PFSK-1 (cell line): ENCODE measurements around the gene TELO2.

Experiments
- FOXP2 ChIP-seq: optimal IDR thresholded peaks from 2 replicates; pipeline ENCODE3; 2011; ENCODE audit warnings: borderline replicate concordance, control low read depth, inconsistent platforms; ENCODE audit not compliant: insufficient read depth; ENCODE audit errors: extremely low read length, extremely low read depth
- POLR2AphosphoS5 ChIP-seq: IDR thresholded peaks from 2 replicates; pipeline ENCODE4 v1.6.1; 2012; ENCODE audit warnings: low read depth, mild to moderate bottlenecking, control low read depth, low read length, moderate library complexity
- REST ChIP-seq, 2 experiments: IDR thresholded peaks; 2 replicates each; pipeline versions ENCODE4 v1.6.1 to v1.8.0; 2011 to 2012; ENCODE audit warnings: low read depth in 2 of 2, low read length in 2 of 2, control low read depth in 1 of 2, inconsistent platforms in 1 of 2, mild to moderate bottlenecking in 1 of 2, moderate library complexity in 1 of 2; ENCODE audit not compliant: insufficient read depth in 1 of 2
- SIN3A ChIP-seq: IDR thresholded peaks from 2 replicates; pipeline ENCODE4 v1.6.1; 2012; ENCODE audit warnings: mild to moderate bottlenecking, low read length, moderate library complexity, borderline replicate concordance; ENCODE audit not compliant: insufficient read depth
- TAF1 ChIP-seq: IDR thresholded peaks from 2 replicates; pipeline ENCODE4 v1.6.1; 2012; ENCODE audit warnings: low read length, control low read depth, borderline replicate concordance; ENCODE audit not compliant: insufficient read depth

TELO2 gene

GRCh38 chr16:1541293-1542165, 48.4 kb downstream of the TELO2 start:
- TF ChIP-seq FOXP2: no peak
- TF ChIP-seq POLR2AphosphoS5: no peak
- no peak for TF ChIP-seq SIN3A
- TF ChIP-seq TAF1: no peak
- no peak for TF ChIP-seq REST (IDR thresholded peaks at IDR 0.05; ENCODE audit: insufficient read depth in 1 of 2, low read depth in 2 of 2, low read length in 2 of 2)

DNA sequence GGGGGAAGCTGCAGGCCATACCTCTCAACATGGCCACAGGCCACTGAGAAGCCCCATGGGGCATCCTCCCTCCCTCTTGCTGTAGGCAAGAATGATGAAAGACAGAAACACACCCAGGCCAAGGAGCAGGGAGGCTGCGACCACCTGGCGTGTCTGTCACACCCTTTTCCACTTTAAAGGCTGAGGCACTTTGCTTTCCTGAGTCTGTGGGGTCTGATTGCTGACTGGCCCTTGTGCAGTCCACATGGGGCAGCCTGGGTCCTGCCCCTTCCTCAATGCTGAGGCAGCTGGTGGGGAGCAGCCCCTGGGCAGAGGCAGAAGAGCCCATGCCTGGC, 49.0 kb downstream of the TELO2 start:
- TF ChIP-seq TAF1: no peak
- no peak for TF ChIP-seq REST (IDR thresholded peaks at IDR 0.05; ENCODE audit: insufficient read depth in 1 of 2, low read depth in 2 of 2, low read length in 2 of 2)
- TF ChIP-seq FOXP2: no peak
- no peak for TF ChIP-seq SIN3A
- no peak for TF ChIP-seq POLR2AphosphoS5

DNA sequence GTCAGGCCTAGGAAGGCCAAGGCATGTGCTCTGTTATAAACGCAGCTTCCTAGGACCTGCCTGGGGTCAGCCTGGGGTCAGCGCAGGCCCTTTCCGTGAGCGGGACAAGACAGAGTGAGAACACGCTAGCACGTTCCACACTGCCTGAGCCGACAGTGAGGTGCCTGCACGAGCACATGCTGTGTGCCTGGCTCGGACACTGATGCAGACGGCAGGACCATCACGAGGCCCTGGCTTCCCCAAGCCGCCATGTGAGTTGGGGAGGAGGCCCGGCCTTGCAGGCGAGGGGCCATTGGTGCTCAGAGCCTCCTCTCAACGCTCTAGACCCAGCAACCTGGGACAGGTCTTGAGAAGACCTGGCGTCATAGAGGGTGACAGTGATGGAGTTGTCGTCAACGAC, 49.4 kb downstream of the TELO2 start:
- TF ChIP-seq FOXP2 (no peak), REST (IDR thresholded peaks at IDR 0.05; ENCODE audit: insufficient read depth in 1 of 2, low read depth in 2 of 2, low read length in 2 of 2) (no peak), POLR2AphosphoS5 (no peak), SIN3A (no peak), TAF1 (no peak)

DNA sequence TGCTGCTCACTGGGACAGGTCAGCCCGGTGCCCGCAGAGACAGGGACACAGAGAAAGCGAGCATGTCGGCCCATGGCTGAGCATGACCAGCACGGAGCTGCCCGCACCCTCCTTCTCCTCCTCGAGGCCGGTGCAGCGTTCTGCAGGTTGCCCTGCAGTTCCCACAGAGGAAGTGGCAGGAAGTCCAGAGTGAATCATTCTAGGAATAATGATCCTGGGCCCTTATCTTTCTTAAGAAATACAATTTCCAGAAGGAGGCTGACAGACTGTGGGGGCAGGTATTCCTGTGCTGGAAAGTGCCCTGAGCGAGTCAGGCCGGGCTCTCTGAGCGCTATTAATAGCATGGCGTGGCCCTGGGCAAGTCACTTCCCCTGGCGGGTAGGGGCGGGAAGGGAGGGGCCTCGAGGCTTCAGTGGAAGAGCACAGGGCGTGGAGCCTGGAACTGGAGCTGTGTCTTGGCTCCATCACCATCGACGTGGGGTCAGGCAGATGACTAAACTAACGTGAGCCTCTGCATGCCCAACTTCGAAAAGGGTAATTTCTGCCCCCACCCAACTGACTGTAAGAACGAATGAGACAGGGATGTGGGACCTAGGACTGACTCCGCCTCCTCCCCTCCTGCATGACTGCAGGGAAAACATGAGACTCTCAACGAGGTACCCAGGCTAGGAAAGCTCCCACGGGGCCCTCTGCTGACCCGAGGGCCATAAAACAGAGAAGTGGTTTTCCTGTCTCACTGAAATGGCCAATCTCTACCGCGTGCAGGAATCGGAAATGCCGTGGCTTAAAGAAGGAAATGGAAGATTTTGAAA, 50.1 kb downstream of the TELO2 start:
- TF ChIP-seq SIN3A (no peak), FOXP2 (no peak), REST (IDR thresholded peaks at IDR 0.05; ENCODE audit: insufficient read depth in 1 of 2, low read depth in 2 of 2, low read length in 2 of 2) (no peak), TAF1 (no peak), POLR2AphosphoS5 (no peak)
